Measurements from ENCODE around the gene MARCHF3. TPM values are rescaled to one million over a fixed set of nuclear protein-coding genes. Genes with fewer than 3 reads are reported as not detected.

Gene MARCHF3
- total RNA-seq, 1 donor from 2014 or later, result 5.7 TPM

GRCh38 chr5:126931963-126932660 is 98.2 kb downstream of the MARCHF3 start:
- Mint-ChIP-seq H3K4me1 (ENCODE audit: low read depth, unreplicated experiment) (peaks cover 13% of the 10 kb centered on the region), H3K36me3 (ENCODE audit: unreplicated experiment) (no peaks in the 10 kb centered on the region), H3K27ac (ENCODE audit: unreplicated experiment) (no peak overlapping the region), H3K27me3 (ENCODE audit: unreplicated experiment) (no peaks in the 10 kb centered on the region), H3K4me3 (ENCODE audit: unreplicated experiment) (no peak overlapping the region), H3K9me3 (ENCODE audit: unreplicated experiment) (no peaks in the 10 kb centered on the region)
- no peak for DNase-seq
- TF ChIP-seq CTCF (IDR thresholded peaks at IDR 0.05; ENCODE audit: partially characterized antibody, unreplicated experiment), result no peak

GRCh38 chr5:126928041-126928440 is 102.3 kb downstream of the MARCHF3 start:
- Mint-ChIP-seq H3K4me1 (ENCODE audit: low read depth, unreplicated experiment) (peaks cover 15% of the 10 kb centered on the region), H3K9me3 (ENCODE audit: unreplicated experiment) (no peaks in the 10 kb centered on the region), H3K27me3 (ENCODE audit: unreplicated experiment) (no peaks in the 10 kb centered on the region), H3K27ac (ENCODE audit: unreplicated experiment) (no peak overlapping the region), H3K36me3 (ENCODE audit: unreplicated experiment) (no peaks in the 10 kb centered on the region), H3K4me3 (ENCODE audit: unreplicated experiment) (no peak overlapping the region)
- no peak for DNase-seq
- no peak for TF ChIP-seq CTCF (IDR thresholded peaks at IDR 0.05; ENCODE audit: partially characterized antibody, unreplicated experiment)

GRCh38 chr5:126927429-126927828 is 102.9 kb downstream of the MARCHF3 start:
- Mint-ChIP-seq H3K9me3 (ENCODE audit: unreplicated experiment) (no peaks in the 10 kb centered on the region), H3K4me3 (ENCODE audit: unreplicated experiment) (no peak overlapping the region), H3K27me3 (ENCODE audit: unreplicated experiment) (no peaks in the 10 kb centered on the region), H3K36me3 (ENCODE audit: unreplicated experiment) (no peaks in the 10 kb centered on the region), H3K27ac (ENCODE audit: unreplicated experiment) (no peak overlapping the region), H3K4me1 (ENCODE audit: low read depth, unreplicated experiment) (peaks cover 15% of the 10 kb centered on the region)
- no peak for TF ChIP-seq CTCF (IDR thresholded peaks at IDR 0.05; ENCODE audit: partially characterized antibody, unreplicated experiment)
- peak; percentile 38 for DNase-seq

GRCh38 chr5:126926187-126926586 is 104.2 kb downstream of the MARCHF3 start:
- Mint-ChIP-seq H3K4me3 (ENCODE audit: unreplicated experiment) (no peak overlapping the region), H3K36me3 (ENCODE audit: unreplicated experiment) (no peaks in the 10 kb centered on the region), H3K27ac (ENCODE audit: unreplicated experiment) (no peak overlapping the region), H3K27me3 (ENCODE audit: unreplicated experiment) (no peaks in the 10 kb centered on the region), H3K9me3 (ENCODE audit: unreplicated experiment) (no peaks in the 10 kb centered on the region), H3K4me1 (ENCODE audit: low read depth, unreplicated experiment) (peaks cover 23% of the 10 kb centered on the region)
- no peak for TF ChIP-seq CTCF (IDR thresholded peaks at IDR 0.05; ENCODE audit: partially characterized antibody, unreplicated experiment)
- DNase-seq, result no peak

- no peaks in the 10 kb centered on the region for H3K27me3 Mint-ChIP-seq (ENCODE audit: unreplicated experiment)
- H3K4me3 Mint-ChIP-seq (ENCODE audit: unreplicated experiment), result no peak overlapping the region
- peaks cover 26% of the 10 kb centered on the region for H3K4me1 Mint-ChIP-seq (ENCODE audit: low read depth, unreplicated experiment)
- DNase-seq, result no peak
- TF ChIP-seq CTCF (IDR thresholded peaks at IDR 0.05; ENCODE audit: partially characterized antibody, unreplicated experiment), result no peak
- no peak overlapping the region for H3K27ac Mint-ChIP-seq (ENCODE audit: unreplicated experiment)
- H3K9me3 Mint-ChIP-seq (ENCODE audit: unreplicated experiment), result no peaks in the 10 kb centered on the region
- no peaks in the 10 kb centered on the region for H3K36me3 Mint-ChIP-seq (ENCODE audit: unreplicated experiment)
Measured at GRCh38 chr5:126925482-126925881, 104.9 kb downstream of the MARCHF3 start.

All from glutamatergic neuron (in vitro differentiated cells).